ENCODE data around the gene PPFIA4. TPM values are rescaled to one million over a fixed set of nuclear protein-coding genes. Genes with fewer than 3 reads are reported as not detected.
"Not testable (repeated sequence)": the region's sequence is repeated elsewhere in the genome, so short reads cannot be mapped to it uniquely, and the experiment has no call there.

PPFIA4 gene
- total RNA-seq, 4 donors from 2014 or later: under 0.01 to 24.6 (median 0.30) TPM

- H3K36me3 ChIP-seq: peaks cover 0 to 34% (median 0%) of the 10 kb centered on the region in 3 donors
- 0 to 1% methylated on average over 34 to 55 of the region's 78 CpGs for WGBS, 2 donors
Measured at GRCh38 chr1:203006948-203007871, 19.1 kb upstream of the PPFIA4 start, which contains the start of gene TMEM183A. Gene TMEM183A (plus strand): TSS chr1:203007374. CDS start chr1:203007466, 92 bp downstream.

GRCh38 chr1:203009185-203009584, 17.1 kb upstream of the PPFIA4 start:
- DNase-seq (ENCODE audit: low spot score in 2 of 2): no peak
- Histone ChIP-seq H3K36me3 (peaks cover 0 to 53% (median 13%) of the 10 kb centered on the region in 3 donors), H3K27ac (no peak overlapping the region), H3K4me3 (no peak overlapping the region), H3K9me3 (no peaks in the 10 kb centered on the region), H3K27me3 (no peaks in the 10 kb centered on the region), H3K4me1 (peaks cover 0 to 30% (median 12%) of the 10 kb centered on the region in 4 donors)
- 88 to 90% methylated on average over 3 of the region's 3 CpGs for WGBS, 2 donors
- no peak for TF ChIP-seq EP300 (IDR thresholded peaks at IDR 0.05)
- TF ChIP-seq POLR2A (IDR thresholded peaks at IDR 0.05): no peak
- TF ChIP-seq CTCF (IDR thresholded peaks at IDR 0.05): no peak

More at GRCh38 chr1:203006948-203007871, 19.1 kb upstream of the PPFIA4 start, which contains the start of gene TMEM183A:
- peak within 1 kb of the TSS; percentile 71 to 94 (median 90) for H3K27ac ChIP-seq
- H3K4me1 ChIP-seq: peaks cover 0 to 26% (median 12%) of the 10 kb centered on the region in 4 donors
- H3K9me3 ChIP-seq: no peaks in the 10 kb centered on the region
- H3K27me3 ChIP-seq: no peaks in the 10 kb centered on the region
- DNase-seq (ENCODE audit: low spot score in 2 of 2): peak; percentile 93 to 94
- TF ChIP-seq POLR2A (IDR thresholded peaks at IDR 0.05): peak; percentile 76 to 92
- TF ChIP-seq CTCF (IDR thresholded peaks at IDR 0.05): no peak
- TF ChIP-seq EP300 (IDR thresholded peaks at IDR 0.05): peak; percentile 57 to 98
- peak within 1 kb of the TSS; percentile 75 to 94 (median 89) for H3K4me3 ChIP-seq

GRCh38 chr1:203011582-203011981, 14.7 kb upstream of the PPFIA4 start:
- no peaks in the 10 kb centered on the region for H3K27me3 ChIP-seq
- H3K36me3 ChIP-seq: peaks cover 0 to 77% (median 13%) of the 10 kb centered on the region in 3 donors
- no peak overlapping the region for H3K4me3 ChIP-seq
- TF ChIP-seq CTCF (IDR thresholded peaks at IDR 0.05): no peak
- TF ChIP-seq POLR2A (IDR thresholded peaks at IDR 0.05): no peak
- TF ChIP-seq EP300 (IDR thresholded peaks at IDR 0.05): no peak
- no peak for DNase-seq (ENCODE audit: low spot score in 2 of 2)
- H3K9me3 ChIP-seq: no peaks in the 10 kb centered on the region
- WGBS, 2 donors: 92 to 98% methylated on average over 5 of the region's 5 CpGs
- peaks cover 0 to 21% (median 10%) of the 10 kb centered on the region in 4 donors for H3K4me1 ChIP-seq
- no peak overlapping the region for H3K27ac ChIP-seq

GRCh38 chr1:203017061-203017460, 9.2 kb upstream of the PPFIA4 start:
- Histone ChIP-seq H3K27ac (no peak overlapping the region), H3K27me3 (no peaks in the 10 kb centered on the region), H3K9me3 (no peaks in the 10 kb centered on the region), H3K4me3 (no peak overlapping the region), H3K36me3 (peaks cover 0 to 98% (median 38%) of the 10 kb centered on the region in 3 donors), H3K4me1 (peaks cover 0 to 3% (median 0%) of the 10 kb centered on the region in 4 donors)
- TF ChIP-seq EP300 (IDR thresholded peaks at IDR 0.05) (no peak), POLR2A (IDR thresholded peaks at IDR 0.05) (no peak), CTCF (IDR thresholded peaks at IDR 0.05) (no peak)
- DNase-seq (ENCODE audit: low spot score in 2 of 2): no peak
- WGBS, 2 donors: 94 to 99% methylated on average over 4 of the region's 4 CpGs

- Histone ChIP-seq H3K36me3 (peaks cover 3 to 100% (median 38%) of the 10 kb centered on the region in 3 donors), H3K27me3 (no peaks in the 10 kb centered on the region), H3K27ac (no peak overlapping the region), H3K4me3 (no peak overlapping the region), H3K4me1 (peaks cover 0 to 2% (median 0%) of the 10 kb centered on the region in 4 donors), H3K9me3 (no peaks in the 10 kb centered on the region)
- TF ChIP-seq CTCF (IDR thresholded peaks at IDR 0.05): no peak
- TF ChIP-seq POLR2A (IDR thresholded peaks at IDR 0.05): no peak
- no peak for TF ChIP-seq EP300 (IDR thresholded peaks at IDR 0.05)
- WGBS, 2 donors: 76 to 84% methylated on average over 6 of the region's 6 CpGs
- DNase-seq (ENCODE audit: low spot score in 2 of 2): no peak
Measured at GRCh38 chr1:203017692-203018091, 8.6 kb upstream of the PPFIA4 start.

- Histone ChIP-seq H3K4me1 (peaks cover 0 to 17% (median 8%) of the 10 kb centered on the region in 4 donors), H3K36me3 (peaks cover 3 to 66% (median 21%) of the 10 kb centered on the region in 3 donors)
- not testable (repeated sequence) for H3K27ac ChIP-seq; H3K4me3 ChIP-seq; H3K27me3 ChIP-seq; DNase-seq (ENCODE audit: low spot score in 2 of 2); H3K9me3 ChIP-seq
- WGBS, 2 donors: 84 to 89% methylated on average over 5 to 7 of the region's 10 CpGs
Measured at GRCh38 chr1:203022855-203023254, 3.4 kb upstream of the PPFIA4 start.
